SK-N-SH treated with all-trans-retinoic acid at 6 μM for 48 hours (cell line): ENCODE measurements around the gene LRRIQ1.
A peak's percentile ranks its signal among the peaks of the same experiment; 100 is the strongest.

Source experiments
- ATAC-seq: fragments of 200-7000 bp; cut with Tn5 transposase; 3 replicates; pipeline ENCODE4 v1.9.1; 2020; ENCODE audit warnings: mild to moderate bottlenecking, moderate library complexity
- BACH2 ChIP-seq: fragments of 250-450 bp; sonication (Bioruptor Pico); IDR thresholded peaks from 2 replicates; pipeline ENCODE4 v1.9.0; 2021; ENCODE audit warnings: mild to moderate bottlenecking, borderline replicate concordance
- CSDC2 ChIP-seq: fragments of 250-450 bp; sonication (Bioruptor Pico); IDR thresholded peaks from 2 replicates; pipeline ENCODE4 v1.5.0; 2020; ENCODE audit warnings: mild to moderate bottlenecking, moderate library complexity
- ESRRG ChIP-seq: fragments of 250-450 bp; sonication (Bioruptor Pico); IDR thresholded peaks from 2 replicates; pipeline ENCODE4 v1.6.1; 2021; ENCODE audit warnings: mild to moderate bottlenecking
- GLIS3 ChIP-seq: fragments of 250-450 bp; sonication (Bioruptor Pico); IDR thresholded peaks from 2 replicates; pipeline ENCODE4 v1.5.0; 2020; ENCODE audit warnings: mild to moderate bottlenecking, moderate library complexity
- ISL1 ChIP-seq: fragments of 250-450 bp; sonication (Bioruptor Pico); IDR thresholded peaks from 2 replicates; pipeline ENCODE4 v2.1.2; 2022; ENCODE audit warnings: mild to moderate bottlenecking, moderate library complexity
- OSR1 ChIP-seq: fragments of 250-450 bp; sonication (Bioruptor Pico); IDR thresholded peaks from 2 replicates; pipeline ENCODE4 v1.8.0; 2022; ENCODE audit warnings: moderate library complexity, mild to moderate bottlenecking, inconsistent platforms
- PPARA ChIP-seq: fragments of 250-450 bp; sonication (Bioruptor Pico); IDR thresholded peaks from 2 replicates; pipeline ENCODE4 v1.5.0; 2020; ENCODE audit warnings: mild to moderate bottlenecking, borderline replicate concordance
- RARB ChIP-seq: fragments of 250-450 bp; sonication (Bioruptor Pico); IDR thresholded peaks from 2 replicates; pipeline ENCODE4 v1.8.0; 2021; ENCODE audit warnings: mild to moderate bottlenecking, moderate library complexity
- SNAI2 ChIP-seq: fragments of 250-450 bp; sonication (Bioruptor Pico); IDR thresholded peaks from 2 replicates; pipeline ENCODE4 v1.5.0; 2020; ENCODE audit warnings: mild to moderate bottlenecking, moderate library complexity
- TCF4 ChIP-seq: fragments of 250-450 bp; sonication (Bioruptor Pico); IDR thresholded peaks from 2 replicates; pipeline ENCODE4 v1.8.0; 2021; ENCODE audit warnings: mild to moderate bottlenecking, moderate library complexity, borderline replicate concordance
- TOX ChIP-seq: fragments of 250-450 bp; sonication (Bioruptor Pico); IDR thresholded peaks from 2 replicates; pipeline ENCODE4 v1.8.0; 2021; ENCODE audit warnings: mild to moderate bottlenecking, moderate library complexity, borderline replicate concordance
- ZC3H10 ChIP-seq: fragments of 250-450 bp; sonication (Bioruptor Pico); IDR thresholded peaks from 2 replicates; pipeline ENCODE4 v1.5.1; 2021; ENCODE audit warnings: mild to moderate bottlenecking, moderate library complexity
- ZFP3 ChIP-seq: fragments of 250-450 bp; sonication (Bioruptor Pico); IDR thresholded peaks from 2 replicates; pipeline ENCODE4 v1.5.0; 2020; ENCODE audit warnings: mild to moderate bottlenecking, moderate library complexity
- ZFP30 ChIP-seq: fragments of 450-650 bp; formaldehyde crosslinking; IDR thresholded peaks from 2 replicates; pipeline ENCODE4 v1.5.0; 2022; ENCODE audit warnings: mild to moderate bottlenecking, moderate library complexity
- ZNF565 ChIP-seq: fragments of 450-650 bp; formaldehyde crosslinking; conservative IDR thresholded peaks from 2 replicates; pipeline ENCODE4 v1.5.0; 2020; ENCODE audit warnings: low read depth, mild to moderate bottlenecking, moderate library complexity
- ZNF70 ChIP-seq: fragments of 450-650 bp; formaldehyde crosslinking; IDR thresholded peaks from 2 replicates; pipeline ENCODE4 v1.5.0; 2020; ENCODE audit warnings: mild to moderate bottlenecking, moderate library complexity
- ZNF8 ChIP-seq: fragments of 450-650 bp; formaldehyde crosslinking; IDR thresholded peaks from 2 replicates; pipeline ENCODE4 v1.5.0; 2020; ENCODE audit warnings: mild to moderate bottlenecking, moderate library complexity
- TF ChIP-seq, protein P1 (sequence below): fragments of 250-450 bp; sonication (Bioruptor Pico); IDR thresholded peaks from 2 replicates; pipeline ENCODE4 v1.5.1; 2020; ENCODE audit warnings: low read depth, mild to moderate bottlenecking, moderate library complexity
- TF ChIP-seq, protein P2 (sequence below): fragments of 250-450 bp; sonication (Bioruptor Pico); IDR thresholded peaks from 2 replicates; pipeline ENCODE4 v1.5.0; 2020; ENCODE audit warnings: mild to moderate bottlenecking, moderate library complexity
- TF ChIP-seq, protein P3 (sequence below): fragments of 250-450 bp; sonication (Bioruptor Pico); IDR thresholded peaks from 2 replicates; pipeline ENCODE4 v1.8.0; 2020; ENCODE audit warnings: mild to moderate bottlenecking, moderate library complexity, borderline replicate concordance
- TF ChIP-seq, protein P4 (sequence below): fragments of 250-450 bp; sonication (Bioruptor Pico); IDR thresholded peaks from 2 replicates; pipeline ENCODE4 v1.8.0; 2021; ENCODE audit warnings: low read depth, mild to moderate bottlenecking, moderate library complexity, borderline replicate concordance

Gene LRRIQ1

DNA sequence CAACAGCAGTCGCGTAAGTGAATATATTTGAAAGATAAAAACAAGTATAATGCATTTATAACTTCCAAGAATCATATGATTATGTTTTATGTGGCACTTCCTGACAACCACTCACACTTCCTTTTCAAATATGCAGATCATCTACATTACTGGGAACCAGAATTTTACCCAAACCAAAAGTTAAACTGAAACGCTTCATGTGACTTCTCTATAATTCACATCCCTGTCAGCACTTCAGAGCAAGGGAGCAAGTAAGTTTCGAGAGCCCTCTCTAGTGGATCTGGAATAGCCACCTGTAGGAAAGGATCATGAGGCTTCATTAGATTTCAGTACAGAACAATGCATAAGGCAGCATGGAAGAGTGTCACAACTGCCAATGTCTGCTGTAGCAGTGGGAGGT, 230.2 kb downstream of the LRRIQ1 start:
- TF ChIP-seq GLIS3, result no peak
- TF ChIP-seq, protein P1, sequence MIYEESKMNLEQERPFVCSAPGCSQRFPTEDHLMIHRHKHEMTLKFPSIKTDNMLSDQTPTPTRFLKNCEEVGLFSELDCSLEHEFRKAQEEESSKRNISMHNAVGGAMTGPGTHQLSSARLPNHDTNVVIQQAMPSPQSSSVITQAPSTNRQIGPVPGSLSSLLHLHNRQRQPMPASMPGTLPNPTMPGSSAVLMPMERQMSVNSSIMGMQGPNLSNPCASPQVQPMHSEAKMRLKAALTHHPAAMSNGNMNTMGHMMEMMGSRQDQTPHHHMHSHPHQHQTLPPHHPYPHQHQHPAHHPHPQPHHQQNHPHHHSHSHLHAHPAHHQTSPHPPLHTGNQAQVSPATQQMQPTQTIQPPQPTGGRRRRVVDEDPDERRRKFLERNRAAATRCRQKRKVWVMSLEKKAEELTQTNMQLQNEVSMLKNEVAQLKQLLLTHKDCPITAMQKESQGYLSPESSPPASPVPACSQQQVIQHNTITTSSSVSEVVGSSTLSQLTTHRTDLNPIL, result no peak
- TF ChIP-seq ISL1 (CRISPR knock-in tag), result no peak
- no peak for TF ChIP-seq ZFP30 (CRISPR knock-in tag)
- TF ChIP-seq ZC3H10 (CRISPR knock-in tag), result no peak
- TF ChIP-seq, protein P2, sequence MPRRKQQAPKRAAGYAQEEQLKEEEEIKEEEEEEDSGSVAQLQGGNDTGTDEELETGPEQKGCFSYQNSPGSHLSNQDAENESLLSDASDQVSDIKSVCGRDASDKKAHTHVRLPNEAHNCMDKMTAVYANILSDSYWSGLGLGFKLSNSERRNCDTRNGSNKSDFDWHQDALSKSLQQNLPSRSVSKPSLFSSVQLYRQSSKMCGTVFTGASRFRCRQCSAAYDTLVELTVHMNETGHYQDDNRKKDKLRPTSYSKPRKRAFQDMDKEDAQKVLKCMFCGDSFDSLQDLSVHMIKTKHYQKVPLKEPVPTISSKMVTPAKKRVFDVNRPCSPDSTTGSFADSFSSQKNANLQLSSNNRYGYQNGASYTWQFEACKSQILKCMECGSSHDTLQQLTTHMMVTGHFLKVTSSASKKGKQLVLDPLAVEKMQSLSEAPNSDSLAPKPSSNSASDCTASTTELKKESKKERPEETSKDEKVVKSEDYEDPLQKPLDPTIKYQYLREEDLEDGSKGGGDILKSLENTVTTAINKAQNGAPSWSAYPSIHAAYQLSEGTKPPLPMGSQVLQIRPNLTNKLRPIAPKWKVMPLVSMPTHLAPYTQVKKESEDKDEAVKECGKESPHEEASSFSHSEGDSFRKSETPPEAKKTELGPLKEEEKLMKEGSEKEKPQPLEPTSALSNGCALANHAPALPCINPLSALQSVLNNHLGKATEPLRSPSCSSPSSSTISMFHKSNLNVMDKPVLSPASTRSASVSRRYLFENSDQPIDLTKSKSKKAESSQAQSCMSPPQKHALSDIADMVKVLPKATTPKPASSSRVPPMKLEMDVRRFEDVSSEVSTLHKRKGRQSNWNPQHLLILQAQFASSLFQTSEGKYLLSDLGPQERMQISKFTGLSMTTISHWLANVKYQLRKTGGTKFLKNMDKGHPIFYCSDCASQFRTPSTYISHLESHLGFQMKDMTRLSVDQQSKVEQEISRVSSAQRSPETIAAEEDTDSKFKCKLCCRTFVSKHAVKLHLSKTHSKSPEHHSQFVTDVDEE (CRISPR knock-in tag), result no peak
- TF ChIP-seq CSDC2 (CRISPR knock-in tag), result no peak
- TF ChIP-seq RARB (CRISPR knock-in tag), result no peak
- no peak for TF ChIP-seq ZNF8 (CRISPR knock-in tag)
- TF ChIP-seq PPARA (CRISPR knock-in tag), result no peak
- TF ChIP-seq, protein P3, sequence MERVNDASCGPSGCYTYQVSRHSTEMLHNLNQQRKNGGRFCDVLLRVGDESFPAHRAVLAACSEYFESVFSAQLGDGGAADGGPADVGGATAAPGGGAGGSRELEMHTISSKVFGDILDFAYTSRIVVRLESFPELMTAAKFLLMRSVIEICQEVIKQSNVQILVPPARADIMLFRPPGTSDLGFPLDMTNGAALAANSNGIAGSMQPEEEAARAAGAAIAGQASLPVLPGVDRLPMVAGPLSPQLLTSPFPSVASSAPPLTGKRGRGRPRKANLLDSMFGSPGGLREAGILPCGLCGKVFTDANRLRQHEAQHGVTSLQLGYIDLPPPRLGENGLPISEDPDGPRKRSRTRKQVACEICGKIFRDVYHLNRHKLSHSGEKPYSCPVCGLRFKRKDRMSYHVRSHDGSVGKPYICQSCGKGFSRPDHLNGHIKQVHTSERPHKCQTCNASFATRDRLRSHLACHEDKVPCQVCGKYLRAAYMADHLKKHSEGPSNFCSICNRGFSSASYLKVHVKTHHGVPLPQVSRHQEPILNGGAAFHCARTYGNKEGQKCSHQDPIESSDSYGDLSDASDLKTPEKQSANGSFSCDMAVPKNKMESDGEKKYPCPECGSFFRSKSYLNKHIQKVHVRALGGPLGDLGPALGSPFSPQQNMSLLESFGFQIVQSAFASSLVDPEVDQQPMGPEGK (CRISPR knock-in tag), result no peak
- TF ChIP-seq OSR1 (CRISPR knock-in tag), result no peak
- no peak for ATAC-seq

DNA sequence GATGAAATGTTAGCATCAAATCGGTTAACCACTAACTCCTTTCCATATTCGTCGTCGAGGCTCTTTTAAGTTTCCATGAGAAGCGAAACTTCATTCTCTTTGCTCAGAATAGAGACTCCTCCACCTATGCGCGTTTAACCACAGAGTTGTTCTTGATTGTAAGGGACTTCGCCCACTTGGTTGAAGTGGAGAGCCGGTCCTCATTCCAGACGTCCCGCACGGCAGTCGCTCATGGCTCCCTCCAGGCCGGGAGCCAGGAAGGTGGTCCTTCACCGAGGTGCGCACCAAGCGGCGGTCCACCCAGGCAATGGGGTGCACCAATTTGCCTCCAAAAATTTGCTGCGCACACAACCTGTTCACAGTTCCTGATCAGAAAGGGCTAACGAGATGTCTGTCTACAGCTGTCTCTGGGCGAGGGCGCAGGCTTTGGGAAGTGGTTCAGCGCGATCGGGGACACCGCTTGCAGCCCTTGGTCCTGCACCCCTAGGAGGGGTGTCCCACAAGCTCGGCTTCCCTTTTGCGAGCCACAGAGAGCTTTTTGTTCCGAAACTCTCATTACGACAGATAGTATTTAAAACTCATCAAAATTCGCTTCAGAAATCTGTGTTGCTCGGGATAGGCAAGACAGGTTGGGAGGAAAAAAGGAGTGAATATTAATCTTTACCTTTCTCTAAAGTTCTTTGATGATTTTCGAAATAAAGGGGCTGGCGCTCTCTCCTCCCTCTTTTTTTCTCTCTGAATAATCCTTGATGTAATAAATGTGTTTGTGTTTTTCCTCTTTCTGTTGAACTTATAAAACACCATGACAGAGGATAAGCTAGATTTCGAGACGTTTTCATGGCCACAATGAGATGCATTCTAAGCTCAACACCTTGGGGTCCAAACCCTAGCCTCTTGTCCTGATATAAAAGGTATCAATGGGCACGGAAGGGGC, 237.5 kb downstream of the LRRIQ1 start:
- TF ChIP-seq ZNF70 (no peak), CSDC2 (CRISPR knock-in tag) (no peak), BACH2 (CRISPR knock-in tag) (no peak)
- TF ChIP-seq, protein P3 (CRISPR knock-in tag), result no peak
- ATAC-seq, result peak; percentile 44

DNA sequence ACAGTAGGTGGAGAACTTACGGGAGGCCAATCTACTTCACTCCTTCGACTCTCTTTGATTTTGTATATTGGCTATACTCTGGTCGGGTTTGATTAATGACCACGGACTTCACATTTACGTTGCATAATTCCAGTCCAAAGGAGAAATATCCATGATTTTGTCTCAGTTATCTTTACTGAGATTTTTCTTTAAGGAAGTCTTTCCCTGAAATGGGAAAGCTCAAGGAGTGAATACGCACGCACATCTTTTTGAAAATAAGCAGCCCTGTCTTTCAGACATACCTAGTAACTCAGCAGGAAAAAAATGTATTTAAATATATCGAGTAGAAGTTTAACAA, 238.1 kb downstream of the LRRIQ1 start:
- ATAC-seq, result no peak
- TF ChIP-seq ZNF565 (CRISPR knock-in tag) (no peak), CSDC2 (CRISPR knock-in tag) (no peak), ZFP3 (no peak), ZFP30 (CRISPR knock-in tag) (no peak), ISL1 (CRISPR knock-in tag) (no peak), ESRRG (CRISPR knock-in tag) (no peak), BACH2 (CRISPR knock-in tag) (no peak), SNAI2 (CRISPR knock-in tag) (no peak), TOX (CRISPR knock-in tag) (no peak), TCF4 (no peak), PPARA (CRISPR knock-in tag) (no peak), ZC3H10 (CRISPR knock-in tag) (no peak)
- TF ChIP-seq, protein P4, sequence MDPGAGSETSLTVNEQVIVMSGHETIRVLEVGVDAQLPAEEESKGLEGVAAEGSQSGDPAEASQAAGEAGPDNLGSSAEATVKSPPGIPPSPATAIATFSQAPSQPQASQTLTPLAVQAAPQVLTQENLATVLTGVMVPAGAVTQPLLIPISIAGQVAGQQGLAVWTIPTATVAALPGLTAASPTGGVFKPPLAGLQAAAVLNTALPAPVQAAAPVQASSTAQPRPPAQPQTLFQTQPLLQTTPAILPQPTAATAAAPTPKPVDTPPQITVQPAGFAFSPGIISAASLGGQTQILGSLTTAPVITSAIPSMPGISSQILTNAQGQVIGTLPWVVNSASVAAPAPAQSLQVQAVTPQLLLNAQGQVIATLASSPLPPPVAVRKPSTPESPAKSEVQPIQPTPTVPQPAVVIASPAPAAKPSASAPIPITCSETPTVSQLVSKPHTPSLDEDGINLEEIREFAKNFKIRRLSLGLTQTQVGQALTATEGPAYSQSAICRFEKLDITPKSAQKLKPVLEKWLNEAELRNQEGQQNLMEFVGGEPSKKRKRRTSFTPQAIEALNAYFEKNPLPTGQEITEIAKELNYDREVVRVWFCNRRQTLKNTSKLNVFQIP (CRISPR knock-in tag), result no peak
- TF ChIP-seq, protein P3 (CRISPR knock-in tag), result no peak
- TF ChIP-seq, protein P1, result no peak
- TF ChIP-seq, all 23 proteins: peak for 0
